Astrocyte (in vitro differentiated cells and primary cell): ENCODE data around the gene ZNF584.

Experiments
- EZH2 ChIP-seq: IDR thresholded peaks from 2 replicates; pipeline ENCODE4 v1.6.1; 2012; ENCODE audit warnings: mild to moderate bottlenecking, low read length, inconsistent platforms; ENCODE audit not compliant: insufficient read depth
- TF ChIP-seq, protein P1 (sequence below): IDR thresholded peaks from 2 replicates; pipeline ENCODE4 v1.5.1; 2011; ENCODE audit warnings: low read depth, mild to moderate bottlenecking, inconsistent platforms, low read length, moderate library complexity; ENCODE audit not compliant: insufficient read depth

DNA sequence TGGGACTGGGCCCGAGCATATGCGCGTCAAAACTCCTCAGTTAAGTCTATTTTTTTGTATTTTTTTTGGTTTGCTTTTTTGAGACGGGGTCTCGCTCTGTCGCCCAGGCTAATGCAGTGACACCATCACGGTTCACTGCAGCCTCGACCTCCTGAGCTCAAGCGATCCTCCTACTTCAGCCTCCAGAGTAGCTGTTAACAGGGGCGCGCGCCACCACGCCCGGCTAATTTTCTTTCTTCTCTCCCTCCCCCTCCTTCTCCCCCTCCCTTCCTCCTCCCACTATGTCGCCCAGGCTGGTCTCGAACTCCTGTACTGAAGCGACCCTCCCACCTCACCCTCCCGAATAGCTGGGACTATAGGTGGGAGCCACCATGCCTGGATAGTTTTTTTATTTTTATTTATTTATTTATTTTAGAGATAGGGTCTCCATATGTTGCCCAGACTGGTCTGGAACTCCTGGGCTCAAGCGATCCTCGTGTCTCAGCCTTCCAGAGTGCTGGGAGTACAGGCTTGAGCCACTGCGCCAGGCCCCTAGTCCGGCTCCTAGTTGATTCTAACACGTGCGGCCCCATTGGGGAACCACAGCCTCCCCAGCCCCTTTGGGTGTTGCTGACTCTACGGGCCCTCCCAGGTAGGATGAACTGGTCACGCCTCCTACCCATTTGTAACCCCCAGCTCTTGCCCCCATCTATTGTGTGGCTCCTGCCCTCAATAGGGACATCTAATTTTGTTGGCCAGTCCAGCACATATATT, 26.8 kb upstream of the ZNF584 start:
- TF ChIP-seq, protein P1, sequence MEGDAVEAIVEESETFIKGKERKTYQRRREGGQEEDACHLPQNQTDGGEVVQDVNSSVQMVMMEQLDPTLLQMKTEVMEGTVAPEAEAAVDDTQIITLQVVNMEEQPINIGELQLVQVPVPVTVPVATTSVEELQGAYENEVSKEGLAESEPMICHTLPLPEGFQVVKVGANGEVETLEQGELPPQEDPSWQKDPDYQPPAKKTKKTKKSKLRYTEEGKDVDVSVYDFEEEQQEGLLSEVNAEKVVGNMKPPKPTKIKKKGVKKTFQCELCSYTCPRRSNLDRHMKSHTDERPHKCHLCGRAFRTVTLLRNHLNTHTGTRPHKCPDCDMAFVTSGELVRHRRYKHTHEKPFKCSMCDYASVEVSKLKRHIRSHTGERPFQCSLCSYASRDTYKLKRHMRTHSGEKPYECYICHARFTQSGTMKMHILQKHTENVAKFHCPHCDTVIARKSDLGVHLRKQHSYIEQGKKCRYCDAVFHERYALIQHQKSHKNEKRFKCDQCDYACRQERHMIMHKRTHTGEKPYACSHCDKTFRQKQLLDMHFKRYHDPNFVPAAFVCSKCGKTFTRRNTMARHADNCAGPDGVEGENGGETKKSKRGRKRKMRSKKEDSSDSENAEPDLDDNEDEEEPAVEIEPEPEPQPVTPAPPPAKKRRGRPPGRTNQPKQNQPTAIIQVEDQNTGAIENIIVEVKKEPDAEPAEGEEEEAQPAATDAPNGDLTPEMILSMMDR, result no peak
- TF ChIP-seq EZH2, result no peak
